ENCODE data around the gene HOXA10.

The HOXA10 gene

DNA sequence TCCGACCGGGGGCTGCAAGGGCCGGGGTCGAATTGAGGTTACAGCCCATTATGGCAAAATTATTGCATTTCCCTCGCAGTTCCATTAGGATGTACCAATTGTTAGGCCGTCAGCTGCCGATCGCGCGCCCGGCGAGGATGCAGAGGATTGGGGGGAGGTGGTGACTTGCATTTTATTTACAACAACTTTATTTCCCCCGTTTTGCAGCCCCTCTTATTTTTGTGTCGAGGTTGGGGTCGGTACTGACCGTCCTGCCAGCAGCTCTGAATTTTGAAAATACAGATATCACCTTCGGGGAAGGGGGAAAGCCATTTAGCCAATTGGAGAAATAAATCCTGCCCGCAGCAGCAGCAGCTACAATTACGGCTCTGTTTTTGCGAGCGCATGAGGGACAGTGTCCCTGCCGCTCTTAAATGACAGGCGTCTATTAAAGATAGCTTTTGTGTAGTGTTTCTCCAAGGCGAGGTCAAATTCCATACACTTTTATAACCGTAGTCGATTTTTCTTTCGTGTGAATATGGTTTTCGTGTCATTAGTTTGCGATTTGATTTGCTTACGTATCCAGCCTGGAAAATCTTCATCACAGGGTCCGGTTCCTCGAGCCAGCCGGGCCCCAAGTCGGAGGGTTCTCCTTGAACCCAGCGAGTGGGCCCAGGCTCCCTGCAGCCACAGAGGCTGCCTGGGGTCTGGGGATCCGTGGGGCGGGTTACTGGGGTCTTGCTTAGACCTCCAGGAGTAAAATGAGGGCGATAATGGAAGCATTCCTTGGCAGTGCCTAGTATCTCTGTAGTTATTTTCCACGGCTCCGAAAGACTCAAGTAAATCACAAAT, 30.0 kb downstream of the HOXA10 start:
- DNase-seq (ENCODE audit: low read depth): no peak

GRCh38 chr7:27143023-27143949, 30.8 kb downstream of the HOXA10 start, which contains the start of gene HOXA5:
Gene HOXA5, minus strand, starts transcription at chr7:27143681. Its CDS starts 74 bp downstream, at chr7:27143607.
- DNase-seq (ENCODE audit: low read depth): no peak

DNA sequence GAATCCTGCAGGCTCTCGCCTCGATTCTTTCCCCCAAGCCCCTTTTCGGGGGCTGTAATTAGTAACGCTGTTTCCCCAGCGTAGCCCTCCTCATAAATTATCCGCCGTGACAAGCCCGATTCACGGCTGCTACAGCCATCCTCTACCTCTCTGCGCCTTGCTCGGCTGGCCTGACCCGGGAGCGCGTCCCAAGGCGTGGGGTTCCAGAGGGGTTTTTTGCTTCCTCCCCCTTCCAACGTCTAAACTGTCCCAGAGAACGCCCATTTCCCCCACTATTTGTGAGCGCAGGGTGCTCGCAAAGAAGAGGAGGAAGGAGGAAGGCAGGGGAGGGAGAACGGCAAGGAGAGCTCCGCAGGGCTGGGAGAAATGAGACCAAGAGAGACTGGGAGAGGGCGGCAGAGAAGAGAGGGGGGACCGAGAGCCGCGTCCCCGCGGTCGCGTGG, 31.5 kb downstream of the HOXA10 start:
- no peak for DNase-seq (ENCODE audit: low read depth)

DNA sequence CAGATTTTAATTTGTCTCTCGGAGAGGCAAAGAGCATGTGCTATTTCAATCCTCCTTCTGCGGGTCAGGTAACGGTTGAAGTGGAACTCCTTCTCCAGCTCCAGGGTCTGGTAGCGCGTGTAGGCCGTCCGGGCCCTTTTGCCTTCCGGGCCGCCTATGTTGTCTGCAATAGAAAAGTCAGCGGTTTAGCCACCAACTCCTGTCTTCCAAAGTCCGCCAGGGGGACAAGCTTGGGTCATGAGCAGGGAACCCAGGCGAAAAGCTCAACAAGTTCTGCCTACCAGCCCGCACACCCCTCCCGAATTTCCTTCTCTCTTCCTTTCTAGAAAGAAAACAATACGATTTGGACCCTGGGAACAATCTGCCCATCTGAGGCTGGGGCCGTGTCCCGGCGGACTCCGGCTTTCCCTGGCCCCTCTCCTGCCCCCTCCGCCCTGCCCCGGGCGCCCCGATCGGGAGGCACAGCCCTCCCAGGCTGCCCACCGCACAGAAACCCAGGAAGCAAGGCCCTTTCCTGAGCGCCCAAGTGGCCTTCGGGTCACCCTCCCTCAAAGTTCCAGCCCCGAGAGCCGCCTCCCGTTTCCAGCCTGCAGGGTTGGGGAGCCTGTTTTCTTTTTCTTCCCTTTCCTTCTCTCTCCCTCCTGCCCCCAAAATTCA, 32.1 kb downstream of the HOXA10 start:
- DNase-seq (ENCODE audit: low read depth): no peak

DNA sequence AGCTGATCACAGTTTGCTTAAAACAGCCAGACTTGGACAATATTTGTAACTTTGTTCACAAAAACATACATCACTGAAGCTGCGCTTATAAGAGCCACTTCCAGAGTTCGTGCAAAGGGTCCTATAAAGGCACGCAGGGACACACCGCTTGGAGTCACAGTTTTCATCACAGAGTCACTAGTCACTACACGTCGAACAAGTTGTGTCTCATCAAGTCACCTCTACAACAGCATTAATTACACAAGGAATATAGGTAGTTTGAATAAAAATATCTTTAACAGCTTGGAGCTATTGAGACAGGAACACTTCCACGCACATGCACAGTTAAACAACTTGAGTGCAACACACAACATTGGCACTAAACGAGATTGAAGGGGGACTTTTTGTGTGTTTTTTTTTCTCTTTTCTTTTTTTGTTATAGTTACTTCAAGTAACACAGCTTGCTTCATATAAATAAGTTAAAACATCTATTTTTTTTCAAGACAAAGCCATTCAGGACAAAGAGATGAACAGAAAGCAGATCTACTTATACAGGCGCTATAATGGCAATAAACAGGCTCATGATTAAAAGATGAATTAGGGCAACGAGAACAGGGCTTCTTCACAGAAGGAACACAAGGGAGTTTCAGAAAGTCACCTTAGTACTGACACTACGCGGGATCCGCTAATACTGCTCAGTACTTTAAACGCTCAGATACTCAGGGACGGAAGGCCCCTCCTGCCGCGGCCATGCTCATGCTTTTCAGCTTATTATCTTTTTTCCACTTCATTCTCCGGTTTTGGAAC, 32.8 kb downstream of the HOXA10 start:
- no peak for DNase-seq (ENCODE audit: low read depth)

DNA sequence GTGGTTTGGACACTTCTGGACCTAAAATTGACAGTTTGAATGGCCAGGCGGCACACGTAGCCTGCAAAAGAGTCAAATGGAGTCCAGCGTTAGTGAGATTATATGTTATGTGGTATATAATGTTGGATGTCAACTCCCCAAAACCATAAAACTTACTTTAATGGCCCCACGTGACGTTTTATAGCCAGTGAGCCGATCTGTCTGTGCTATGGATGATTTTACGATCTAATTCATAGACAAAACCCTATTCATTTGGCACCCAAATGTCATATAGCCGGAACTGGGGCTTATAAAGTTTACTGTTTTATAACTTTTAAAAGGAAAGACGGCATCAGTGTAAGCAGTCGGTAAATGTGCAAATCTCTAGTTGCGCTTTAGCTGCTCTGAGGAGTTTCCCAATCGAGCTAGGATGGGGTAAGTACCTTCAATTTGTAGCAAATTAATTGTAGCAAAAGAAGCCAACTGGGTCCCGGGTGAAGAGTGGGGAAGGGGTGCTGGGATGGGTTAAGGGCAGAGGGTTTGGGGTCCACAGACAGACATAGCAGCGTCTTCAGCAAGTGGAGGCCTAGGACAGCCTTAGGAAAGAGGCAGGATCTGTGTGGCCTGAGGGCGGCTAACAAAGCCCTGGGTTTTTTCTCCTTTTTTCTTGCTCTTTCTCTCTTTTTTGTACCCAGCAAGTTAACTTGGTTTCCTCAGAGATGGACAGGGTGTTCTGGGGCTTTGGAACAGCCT, 33.8 kb downstream of the HOXA10 start:
- DNase-seq (ENCODE audit: low read depth): no peak

GRCh38 chr7:27139334-27140125, 34.6 kb downstream of the HOXA10 start:
- no peak for DNase-seq (ENCODE audit: low read depth)

- no peak for DNase-seq (ENCODE audit: low read depth)
These were observed 35.2 kb downstream of the HOXA10 start for GRCh38 chr7:27138985-27139333.

DNA sequence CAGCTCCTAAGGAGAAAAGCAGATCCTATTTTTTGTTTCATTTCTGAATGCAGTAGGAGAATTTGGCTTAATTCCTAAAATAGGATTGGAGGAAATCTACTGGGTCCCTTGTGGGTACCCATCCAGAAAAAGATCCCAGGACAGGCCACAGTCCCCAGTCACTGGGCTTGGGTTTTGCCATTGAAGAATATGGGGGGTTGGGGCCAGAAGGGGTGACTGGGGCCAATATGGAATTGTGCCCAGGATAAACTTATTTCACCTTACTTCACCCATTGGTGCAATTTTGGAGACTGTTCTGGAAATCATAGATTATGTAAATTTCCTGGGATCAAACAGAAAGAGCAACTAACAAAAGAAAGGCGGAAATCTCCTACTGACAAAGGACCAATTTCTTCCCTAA, 35.6 kb downstream of the HOXA10 start:
- no peak for DNase-seq (ENCODE audit: low read depth)

- DNase-seq (ENCODE audit: low read depth): no peak
These were observed 36.3 kb downstream of the HOXA10 start for GRCh38 chr7:27137640-27138315.

- DNase-seq (ENCODE audit: low read depth): peak; percentile 92
These were observed 39.7 kb downstream of the HOXA10 start for GRCh38 chr7:27134392-27134791.

DNA sequence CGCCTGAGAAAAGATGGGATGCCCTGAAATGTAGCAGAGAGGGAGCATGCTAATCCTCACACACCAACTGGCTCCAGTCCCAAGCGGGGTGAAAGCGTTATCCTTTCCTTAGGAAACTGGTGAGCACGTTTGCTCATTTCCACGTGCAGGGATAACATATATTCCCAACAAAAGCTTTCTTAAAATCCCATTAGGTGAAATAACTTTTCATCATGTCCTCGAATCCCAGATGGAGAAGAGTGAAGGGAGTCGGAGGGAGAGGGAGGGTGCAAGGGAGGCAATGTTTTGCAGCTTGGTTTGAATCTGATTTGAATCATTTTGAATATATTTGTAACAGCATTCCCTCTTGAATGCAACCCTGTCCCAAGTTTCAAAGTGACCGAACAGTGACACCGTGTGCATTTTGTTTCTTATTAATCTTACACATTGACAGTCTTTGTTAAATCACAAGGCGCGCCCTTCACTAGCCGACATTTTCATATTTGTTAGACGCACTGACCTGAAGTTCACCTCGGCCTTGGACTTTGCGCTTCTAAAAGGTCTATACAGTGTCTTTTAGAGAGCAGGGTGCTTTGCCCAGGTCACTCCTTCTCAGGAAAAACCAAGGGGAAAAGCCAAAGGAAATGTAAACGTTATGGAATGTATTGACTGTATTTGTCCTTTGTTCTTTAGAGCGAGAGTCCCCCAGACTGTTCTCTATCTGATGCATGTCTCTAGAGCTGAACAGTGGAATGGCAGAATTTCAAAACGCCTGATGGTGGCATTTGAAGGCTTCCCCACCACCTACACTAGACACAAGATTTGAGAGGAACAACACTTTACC, 40.5 kb downstream of the HOXA10 start:
- DNase-seq (ENCODE audit: low read depth): no peak

GRCh38 chr7:27132978-27133377, 41.1 kb downstream of the HOXA10 start:
- DNase-seq (ENCODE audit: low read depth): no peak

GRCh38 chr7:27132214-27132613, 41.9 kb downstream of the HOXA10 start:
- no peak for DNase-seq (ENCODE audit: low read depth)

DNA sequence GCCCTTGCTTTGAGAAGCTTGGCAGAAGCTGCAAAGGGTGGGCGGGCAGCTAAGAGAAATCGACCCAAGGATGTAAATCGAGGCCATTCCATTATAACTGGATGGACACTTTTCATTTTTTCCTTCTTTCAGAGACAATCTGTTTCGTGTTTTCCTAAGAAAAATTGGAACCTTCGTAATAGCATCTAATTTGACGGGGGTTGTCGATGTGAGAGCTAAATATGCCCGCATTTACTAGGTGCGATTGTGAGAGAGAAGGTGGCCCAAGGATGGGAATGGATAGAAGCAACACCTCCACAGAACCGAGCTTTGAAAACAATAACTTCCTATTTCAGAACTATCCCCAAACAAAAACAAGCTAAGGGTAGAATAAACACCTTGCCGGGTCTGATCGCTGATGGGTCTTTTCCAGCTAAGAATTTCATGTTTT, 42.7 kb downstream of the HOXA10 start:
- no peak for DNase-seq (ENCODE audit: low read depth)

GRCh38 chr7:27130540-27131389, 43.4 kb downstream of the HOXA10 start, which contains the start of gene HOXA4:
Gene HOXA4, minus strand, starts transcription at chr7:27130757. Its CDS starts 24 bp downstream, at chr7:27130733.
- DNase-seq (ENCODE audit: low read depth): no peak

DNA sequence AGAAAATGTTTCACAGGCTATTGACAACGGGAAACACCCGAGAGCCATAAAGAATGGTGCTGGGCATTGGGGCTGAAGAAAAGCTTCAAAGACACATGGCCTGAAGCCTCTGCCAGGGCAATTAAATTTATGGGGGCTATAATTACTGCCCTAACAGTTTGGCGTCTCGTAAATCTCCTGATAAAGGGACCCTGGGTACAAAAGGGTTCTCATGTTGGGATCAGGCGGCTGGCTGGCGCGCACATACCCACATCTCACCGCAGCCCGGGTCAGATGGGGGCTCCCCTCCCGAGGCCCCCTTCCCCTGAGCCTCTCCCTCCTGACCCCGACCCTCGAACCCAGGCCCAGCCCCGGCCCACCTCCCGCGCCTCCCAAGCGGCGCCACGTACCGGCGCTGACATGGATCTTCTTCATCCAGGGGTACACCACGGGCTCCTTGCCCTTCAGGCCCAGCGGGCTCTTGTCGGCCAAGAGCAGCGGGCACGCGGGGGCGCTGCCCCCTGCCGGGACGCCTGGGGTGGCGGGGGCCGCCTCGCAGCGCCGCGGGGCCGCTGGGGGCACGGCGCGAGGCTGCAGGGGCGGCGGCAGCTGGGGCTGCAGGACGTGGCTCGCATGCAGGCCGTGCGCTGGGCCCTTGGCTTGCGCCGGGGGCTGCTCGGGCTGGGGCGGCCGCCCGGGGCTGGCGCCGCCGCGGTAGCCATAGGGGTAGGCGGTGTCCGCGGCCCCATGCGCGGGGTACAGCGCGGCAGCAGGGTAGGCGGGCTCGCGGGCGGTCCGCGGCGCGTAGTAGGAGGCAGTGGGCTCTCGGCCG, 44.2 kb downstream of the HOXA10 start:
- DNase-seq (ENCODE audit: low read depth): no peak

Data from HS-5 (cell line).